SK-N-SH (cell line): ENCODE measurements around the gene PMF1.
"Not testable (repeated sequence)": the region's sequence is repeated elsewhere in the genome, so short reads cannot be mapped to it uniquely, and the experiment has no call there.

Experiments used
- POLR2AphosphoS5 ChIP-seq: IDR thresholded peaks from 2 replicates; pipeline ENCODE4 v1.6.1; 2012; ENCODE audit warnings: low read depth, low read length
- TF ChIP-seq, protein P1 (sequence below): fragments of 200-600 bp; sonication (generic); IDR thresholded peaks from 2 replicates; pipeline ENCODE4 v1.6.1; 2017; ENCODE audit warnings: antibody characterized with exemption, mild to moderate bottlenecking, moderate library complexity

DNA sequence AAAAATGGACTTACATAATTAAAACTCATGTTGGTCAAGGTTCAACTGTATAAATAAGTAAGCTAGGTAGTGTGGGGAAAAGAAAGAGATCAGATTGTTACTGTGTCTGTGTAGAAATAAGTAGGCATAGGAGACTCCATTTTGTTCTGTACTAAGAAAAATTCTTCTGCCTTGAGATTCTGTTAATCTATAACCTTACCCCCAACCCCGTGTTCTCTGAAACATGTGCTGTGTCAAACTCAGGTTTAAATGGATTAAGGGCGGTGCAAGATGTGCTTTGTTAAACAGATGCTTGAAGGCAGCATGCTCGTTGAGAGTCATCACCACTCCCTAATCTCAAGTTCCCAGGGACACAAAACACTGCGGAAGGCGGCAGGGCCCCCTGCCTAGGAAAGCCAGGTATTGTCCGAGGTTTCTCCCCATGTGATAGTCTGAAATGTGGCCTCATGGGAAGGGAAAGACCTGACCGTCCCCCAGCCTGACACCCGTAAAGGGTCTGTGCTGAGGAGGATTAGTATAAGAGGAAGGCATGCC is 31.3 kb upstream of the PMF1 start:
- not testable (repeated sequence) for TF ChIP-seq POLR2AphosphoS5
- TF ChIP-seq, protein P1, sequence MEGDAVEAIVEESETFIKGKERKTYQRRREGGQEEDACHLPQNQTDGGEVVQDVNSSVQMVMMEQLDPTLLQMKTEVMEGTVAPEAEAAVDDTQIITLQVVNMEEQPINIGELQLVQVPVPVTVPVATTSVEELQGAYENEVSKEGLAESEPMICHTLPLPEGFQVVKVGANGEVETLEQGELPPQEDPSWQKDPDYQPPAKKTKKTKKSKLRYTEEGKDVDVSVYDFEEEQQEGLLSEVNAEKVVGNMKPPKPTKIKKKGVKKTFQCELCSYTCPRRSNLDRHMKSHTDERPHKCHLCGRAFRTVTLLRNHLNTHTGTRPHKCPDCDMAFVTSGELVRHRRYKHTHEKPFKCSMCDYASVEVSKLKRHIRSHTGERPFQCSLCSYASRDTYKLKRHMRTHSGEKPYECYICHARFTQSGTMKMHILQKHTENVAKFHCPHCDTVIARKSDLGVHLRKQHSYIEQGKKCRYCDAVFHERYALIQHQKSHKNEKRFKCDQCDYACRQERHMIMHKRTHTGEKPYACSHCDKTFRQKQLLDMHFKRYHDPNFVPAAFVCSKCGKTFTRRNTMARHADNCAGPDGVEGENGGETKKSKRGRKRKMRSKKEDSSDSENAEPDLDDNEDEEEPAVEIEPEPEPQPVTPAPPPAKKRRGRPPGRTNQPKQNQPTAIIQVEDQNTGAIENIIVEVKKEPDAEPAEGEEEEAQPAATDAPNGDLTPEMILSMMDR, result not testable (repeated sequence)
